ENCODE measurements around the gene RNF41.

DNA sequence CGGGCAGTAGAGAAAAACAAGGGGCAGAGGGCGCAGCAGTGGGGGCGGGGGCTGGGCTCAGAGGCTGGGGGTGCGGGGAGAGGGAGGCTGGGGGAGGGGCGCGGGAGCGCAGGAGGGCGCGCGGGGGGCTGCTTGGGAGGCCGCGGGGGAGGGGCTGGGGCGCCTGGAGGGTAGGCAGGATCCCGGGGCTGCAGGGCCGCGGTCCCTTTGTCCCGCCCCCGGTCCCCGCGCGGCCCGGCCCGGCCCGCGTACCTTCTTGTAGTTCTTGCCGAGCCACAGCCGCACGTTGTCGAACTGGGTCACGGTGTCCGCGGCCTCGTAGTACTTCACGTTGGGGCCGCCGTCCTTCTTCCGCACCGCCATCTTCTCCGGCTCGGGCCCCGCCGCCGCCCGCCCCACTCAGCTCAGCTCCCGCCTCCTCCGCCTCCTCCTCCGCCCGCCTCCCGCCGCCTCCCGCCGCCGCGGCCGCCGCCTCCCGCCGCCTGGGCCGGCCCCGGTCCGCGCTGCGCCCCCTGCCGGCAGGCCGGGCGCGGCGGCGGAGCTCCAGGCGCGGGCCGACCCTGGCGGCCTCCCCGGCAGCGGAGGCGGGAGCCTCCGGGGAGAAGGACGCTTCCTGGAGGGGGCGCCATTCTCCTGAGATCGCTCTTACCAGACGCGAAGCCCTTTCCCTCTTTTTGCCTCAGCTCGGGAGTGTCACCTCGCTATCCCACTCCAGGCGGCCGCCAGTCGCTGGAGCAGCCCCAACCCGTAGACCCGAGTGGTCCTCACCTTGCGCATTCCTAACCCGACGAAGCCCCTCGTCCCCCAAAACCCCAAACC is 32.4 kb downstream of the RNF41 start, which contains the start of gene SMARCC2:
- TF ChIP-seq POLR2A (IDR thresholded peaks at IDR 0.05) = peak in 1 of 2 donors; percentile 24
- TF ChIP-seq, protein P1, sequence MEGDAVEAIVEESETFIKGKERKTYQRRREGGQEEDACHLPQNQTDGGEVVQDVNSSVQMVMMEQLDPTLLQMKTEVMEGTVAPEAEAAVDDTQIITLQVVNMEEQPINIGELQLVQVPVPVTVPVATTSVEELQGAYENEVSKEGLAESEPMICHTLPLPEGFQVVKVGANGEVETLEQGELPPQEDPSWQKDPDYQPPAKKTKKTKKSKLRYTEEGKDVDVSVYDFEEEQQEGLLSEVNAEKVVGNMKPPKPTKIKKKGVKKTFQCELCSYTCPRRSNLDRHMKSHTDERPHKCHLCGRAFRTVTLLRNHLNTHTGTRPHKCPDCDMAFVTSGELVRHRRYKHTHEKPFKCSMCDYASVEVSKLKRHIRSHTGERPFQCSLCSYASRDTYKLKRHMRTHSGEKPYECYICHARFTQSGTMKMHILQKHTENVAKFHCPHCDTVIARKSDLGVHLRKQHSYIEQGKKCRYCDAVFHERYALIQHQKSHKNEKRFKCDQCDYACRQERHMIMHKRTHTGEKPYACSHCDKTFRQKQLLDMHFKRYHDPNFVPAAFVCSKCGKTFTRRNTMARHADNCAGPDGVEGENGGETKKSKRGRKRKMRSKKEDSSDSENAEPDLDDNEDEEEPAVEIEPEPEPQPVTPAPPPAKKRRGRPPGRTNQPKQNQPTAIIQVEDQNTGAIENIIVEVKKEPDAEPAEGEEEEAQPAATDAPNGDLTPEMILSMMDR (IDR thresholded peaks at IDR 0.05) = peak; percentile 78 to 96 (median 86)
- peak in 1 of 2 donors; percentile 43 for TF ChIP-seq EP300 (IDR thresholded peaks at IDR 0.05)

Data from tibial nerve (tissue), 4 donors.